ENCODE measurements around the gene HOXB5. TPM values are rescaled to one million over a fixed set of nuclear protein-coding genes. Genes with fewer than 3 reads are reported as not detected.

Gene HOXB5
- polyA plus RNA-seq, 1 experiment: not detected

GRCh38 chr17:48615047-48615962 lies 21.7 kb upstream of the HOXB5 start, which contains the start of gene HOXB8:
Gene HOXB8, minus strand, starts transcription at chr17:48615292. Its CDS starts 588 bp downstream, at chr17:48614704.
- no peak for DNase-seq (ENCODE audit: low read depth)
- no peak for TF ChIP-seq CTCF (IDR thresholded peaks at IDR 0.05; ENCODE audit: insufficient read depth, low read depth, low read length)
- CTCF ChIA-PET: interaction anchor here (0.6 to 2.0 kb wide), 5 partner anchors 8 to 772 kb away, joined by 3 to 6 read pairs (median 3); partner anchors contain the start of gene HOXB6
- Histone ChIP-seq H3K4me3 (ENCODE audit: low read depth, low read length) (no peak within 1 kb of the TSS), H3K27me3 (ENCODE audit: control insufficient read depth, insufficient read depth, low read length) (peaks cover 75% of the 10 kb centered on the region), H3K36me3 (ENCODE audit: control insufficient read depth, insufficient read depth, low read length) (no peaks in the 10 kb centered on the region)
- POLR2A ChIA-PET: no interaction called here

GRCh38 chr17:48613862-48614694 lies 20.5 kb upstream of the HOXB5 start:
- DNase-seq (ENCODE audit: low read depth): no peak
- no peaks in the 10 kb centered on the region for H3K36me3 ChIP-seq (ENCODE audit: control insufficient read depth, insufficient read depth, low read length)
- peaks cover 77% of the 10 kb centered on the region for H3K27me3 ChIP-seq (ENCODE audit: control insufficient read depth, insufficient read depth, low read length)
- no peak overlapping the region for H3K4me3 ChIP-seq (ENCODE audit: low read depth, low read length)
- no peak for TF ChIP-seq CTCF (IDR thresholded peaks at IDR 0.05; ENCODE audit: insufficient read depth, low read depth, low read length)
- POLR2A ChIA-PET: no interaction called here
- CTCF ChIA-PET: interaction anchor here (1.0 to 2.0 kb wide), 6 partner anchors 9 to 280 kb away, joined by 3 to 6 read pairs (median 4); no protein-coding TSS in a partner anchor

- CTCF ChIA-PET: interaction anchor here (0.6 to 1.6 kb wide), 9 partner anchors 9 to 462 kb away, joined by 3 to 6 read pairs (median 4); partner anchors contain the start of gene HOXB9
- H3K27me3 ChIP-seq (ENCODE audit: control insufficient read depth, insufficient read depth, low read length): peaks cover 80% of the 10 kb centered on the region
- DNase-seq (ENCODE audit: low read depth): no peak
- H3K36me3 ChIP-seq (ENCODE audit: control insufficient read depth, insufficient read depth, low read length): no peaks in the 10 kb centered on the region
- H3K4me3 ChIP-seq (ENCODE audit: low read depth, low read length): no peak overlapping the region
- POLR2A ChIA-PET: interaction anchor here (0.6 to 0.7 kb wide), 2 partner anchors 73 to 349 kb away, joined by 4 to 10 read pairs; no protein-coding TSS in a partner anchor
- 0 out of 2 replicates have a peak, but pooled peaks have one; percentile 21 for TF ChIP-seq CTCF (IDR thresholded peaks at IDR 0.05; ENCODE audit: insufficient read depth, low read depth, low read length)
Measured at GRCh38 chr17:48612854-48613691, 19.5 kb upstream of the HOXB5 start.

GRCh38 chr17:48612456-48612853 lies 18.9 kb upstream of the HOXB5 start:
- ChIA-PET POLR2A (interaction anchor here (0.7 kb wide), 1 partner anchor 72 kb away, joined by 4 read pairs; no protein-coding TSS in a partner anchor), CTCF (interaction anchor here (0.6 to 1.6 kb wide), 9 partner anchors 8 to 461 kb away, joined by 3 to 6 read pairs (median 4); partner anchors contain the start of gene HOXB9)
- Histone ChIP-seq H3K4me3 (ENCODE audit: low read depth, low read length) (no peak overlapping the region), H3K36me3 (ENCODE audit: control insufficient read depth, insufficient read depth, low read length) (no peaks in the 10 kb centered on the region), H3K27me3 (ENCODE audit: control insufficient read depth, insufficient read depth, low read length) (peaks cover 79% of the 10 kb centered on the region)
- no peak for TF ChIP-seq CTCF (IDR thresholded peaks at IDR 0.05; ENCODE audit: insufficient read depth, low read depth, low read length)
- no peak for DNase-seq (ENCODE audit: low read depth)
